GM12801 (cell line): Measurements from ENCODE around the gene PEX26.

Experiments used
- CTCF ChIP-seq: IDR thresholded peaks from one replicate; pipeline ENCODE4 v1.5.1; 2011; ENCODE audit warnings: control low read depth; ENCODE audit not compliant: insufficient read length; ENCODE audit errors: extremely low read depth

PEX26 gene

GRCh38 chr22:18111759-18112330 is 34.1 kb downstream of the PEX26 start:
- TF ChIP-seq CTCF, result no peak

GRCh38 chr22:18112440-18112839 is 34.6 kb downstream of the PEX26 start:
- TF ChIP-seq CTCF, result no peak

GRCh38 chr22:18113680-18114394 is 36.0 kb downstream of the PEX26 start:
- TF ChIP-seq CTCF, result no peak

- TF ChIP-seq CTCF, result no peak
These were observed 36.7 kb downstream of the PEX26 start for GRCh38 chr22:18114495-18114894.

GRCh38 chr22:18114976-18115652 is 37.3 kb downstream of the PEX26 start:
- no peak for TF ChIP-seq CTCF

GRCh38 chr22:18115906-18116371 is 38.1 kb downstream of the PEX26 start:
- no peak for TF ChIP-seq CTCF

GRCh38 chr22:18116634-18117033 is 38.8 kb downstream of the PEX26 start:
- TF ChIP-seq CTCF, result no peak
